Lower lobe of right lung (tissue), 2 donors: Measurements from ENCODE around the gene TRIM42. TPM values are rescaled to one million over a fixed set of nuclear protein-coding genes. Genes with fewer than 3 reads are reported as not detected.

ENCODE experiments used
- ATAC-seq, 2 donors: fragments of 200-7000 bp; cut with Tn5 transposase; one replicate each; pipeline ENCODE4 v1.9.1; 2020 to 2022; ENCODE audit warnings: mild to moderate bottlenecking in 2 of 2, moderate library complexity in 2 of 2
- DNase-seq: peaks from one replicate; pipeline ENCODE4 v3.0.0-alpha.2; 2020
- H3K27ac ChIP-seq: fragments of 200-600 bp; one replicate; pipeline ENCODE4 v1.8.0; 2022
- H3K27me3 ChIP-seq: fragments of 200-600 bp; one replicate; pipeline ENCODE4 v1.8.0; 2022; ENCODE audit warnings: low read depth
- H3K36me3 ChIP-seq: fragments of 200-600 bp; one replicate; pipeline ENCODE4 v1.8.0; 2022; ENCODE audit warnings: mild to moderate bottlenecking
- H3K4me1 ChIP-seq: fragments of 200-600 bp; one replicate; pipeline ENCODE4 v1.8.0; 2022
- H3K4me3 ChIP-seq: fragments of 200-600 bp; one replicate; pipeline ENCODE4 v1.8.0; 2022; ENCODE audit warnings: mild to moderate bottlenecking
- H3K9me3 ChIP-seq: fragments of 200-600 bp; one replicate; pipeline ENCODE4 v1.8.0; 2022
- intact Hi-C: fragments of 100-400 bp; cut with DNase I; formaldehyde crosslinking; loops from one replicate; pipeline ENCODE4 v1.11.0; 2022
- long read RNA-seq: library from polyadenylated mRNA; unstranded; transcript quantifications from one replicate; pipeline ENCODE4 v2.0.0, GENCODE V29; 2021
- total RNA-seq: library from RNA; stranded (reverse); fragmentation: NEBNext Ultra II Directional; extraction: Animal tissue kit (Norgen Biotek cat#: 25700); gene quantifications from one replicate; pipeline ENCODE4 v1.2.1, GENCODE V29; 2021
- TF ChIP-seq, protein P1 (sequence below): fragments of 200-600 bp; IDR thresholded peaks from one replicate; pipeline ENCODE4 v1.8.0; 2022; ENCODE audit warnings: antibody characterized with exemption, mild to moderate bottlenecking
- donor health status: DM: no; HTN: yes; CAD: no; lungs with severe emphysema.

Gene TRIM42
- total RNA-seq, result not detected
- long read RNA-seq, result 0 reads

DNA sequence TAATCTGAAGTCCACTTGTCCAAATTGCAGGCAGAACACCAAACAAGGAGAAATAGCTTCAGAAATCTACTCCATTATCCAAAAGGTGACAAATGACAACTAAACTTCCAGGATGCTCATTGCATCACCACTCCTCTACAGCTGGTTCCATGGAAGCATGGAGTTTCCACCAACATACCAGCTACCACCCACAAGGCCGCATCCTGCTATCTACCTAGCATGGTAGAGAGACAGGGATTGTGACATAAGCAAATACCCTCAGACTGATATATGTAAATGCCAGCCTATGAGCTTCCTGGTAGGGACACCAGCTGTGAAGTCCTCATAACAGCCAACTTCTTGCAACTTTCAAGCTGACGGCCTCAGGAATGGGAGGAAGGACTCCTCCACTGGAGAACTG lies at the start of gene TRIM42:
Gene TRIM42 (plus strand): TSS at position 301 of the 400 bp plus-strand sequence. CDS start 166 bp downstream, outside the sequence.
- intact Hi-C loops, result no loop called here

DNA sequence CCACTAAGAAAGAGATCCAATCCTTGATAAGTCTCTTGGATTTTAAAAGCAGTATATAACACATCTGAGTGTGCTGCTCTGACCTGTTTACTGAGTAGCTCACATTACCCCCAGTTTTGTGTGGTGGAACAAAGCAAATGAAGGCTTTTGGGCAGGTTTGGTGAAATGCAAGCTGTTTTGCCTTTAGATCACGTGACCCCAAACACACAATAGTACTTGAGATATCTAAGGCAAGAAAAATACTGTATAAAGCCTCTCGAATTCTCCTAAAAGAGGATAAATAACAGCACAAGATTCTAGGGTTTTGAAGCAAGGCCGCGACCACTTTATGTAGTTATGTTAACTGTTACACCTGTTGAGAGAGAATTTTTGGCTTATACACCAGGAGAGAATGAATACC lies 49.3 kb upstream of the TRIM42 start:
- Histone ChIP-seq H3K9me3 (no peaks in the 10 kb centered on the region), H3K36me3 (no peaks in the 10 kb centered on the region), H3K4me3 (no peak overlapping the region), H3K27ac (no peak overlapping the region), H3K27me3 (no peaks in the 10 kb centered on the region), H3K4me1 (no peaks in the 10 kb centered on the region)
- DNase-seq (no peak), ATAC-seq (no peak)
- intact Hi-C loops, result no loop called here
- TF ChIP-seq, protein P1, sequence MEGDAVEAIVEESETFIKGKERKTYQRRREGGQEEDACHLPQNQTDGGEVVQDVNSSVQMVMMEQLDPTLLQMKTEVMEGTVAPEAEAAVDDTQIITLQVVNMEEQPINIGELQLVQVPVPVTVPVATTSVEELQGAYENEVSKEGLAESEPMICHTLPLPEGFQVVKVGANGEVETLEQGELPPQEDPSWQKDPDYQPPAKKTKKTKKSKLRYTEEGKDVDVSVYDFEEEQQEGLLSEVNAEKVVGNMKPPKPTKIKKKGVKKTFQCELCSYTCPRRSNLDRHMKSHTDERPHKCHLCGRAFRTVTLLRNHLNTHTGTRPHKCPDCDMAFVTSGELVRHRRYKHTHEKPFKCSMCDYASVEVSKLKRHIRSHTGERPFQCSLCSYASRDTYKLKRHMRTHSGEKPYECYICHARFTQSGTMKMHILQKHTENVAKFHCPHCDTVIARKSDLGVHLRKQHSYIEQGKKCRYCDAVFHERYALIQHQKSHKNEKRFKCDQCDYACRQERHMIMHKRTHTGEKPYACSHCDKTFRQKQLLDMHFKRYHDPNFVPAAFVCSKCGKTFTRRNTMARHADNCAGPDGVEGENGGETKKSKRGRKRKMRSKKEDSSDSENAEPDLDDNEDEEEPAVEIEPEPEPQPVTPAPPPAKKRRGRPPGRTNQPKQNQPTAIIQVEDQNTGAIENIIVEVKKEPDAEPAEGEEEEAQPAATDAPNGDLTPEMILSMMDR, result no peak

More for the DNA sequence above, at the start of gene TRIM42:
- DNase-seq (no peak), ATAC-seq (no peak)
- Histone ChIP-seq H3K36me3 (no peaks in the 10 kb centered on the region), H3K9me3 (peaks cover 6% of the 10 kb centered on the region), H3K27ac (no peak within 1 kb of the TSS), H3K27me3 (no peaks in the 10 kb centered on the region), H3K4me1 (no peaks in the 10 kb centered on the region), H3K4me3 (no peak within 1 kb of the TSS)
- TF ChIP-seq, protein P1, result no peak

DNA sequence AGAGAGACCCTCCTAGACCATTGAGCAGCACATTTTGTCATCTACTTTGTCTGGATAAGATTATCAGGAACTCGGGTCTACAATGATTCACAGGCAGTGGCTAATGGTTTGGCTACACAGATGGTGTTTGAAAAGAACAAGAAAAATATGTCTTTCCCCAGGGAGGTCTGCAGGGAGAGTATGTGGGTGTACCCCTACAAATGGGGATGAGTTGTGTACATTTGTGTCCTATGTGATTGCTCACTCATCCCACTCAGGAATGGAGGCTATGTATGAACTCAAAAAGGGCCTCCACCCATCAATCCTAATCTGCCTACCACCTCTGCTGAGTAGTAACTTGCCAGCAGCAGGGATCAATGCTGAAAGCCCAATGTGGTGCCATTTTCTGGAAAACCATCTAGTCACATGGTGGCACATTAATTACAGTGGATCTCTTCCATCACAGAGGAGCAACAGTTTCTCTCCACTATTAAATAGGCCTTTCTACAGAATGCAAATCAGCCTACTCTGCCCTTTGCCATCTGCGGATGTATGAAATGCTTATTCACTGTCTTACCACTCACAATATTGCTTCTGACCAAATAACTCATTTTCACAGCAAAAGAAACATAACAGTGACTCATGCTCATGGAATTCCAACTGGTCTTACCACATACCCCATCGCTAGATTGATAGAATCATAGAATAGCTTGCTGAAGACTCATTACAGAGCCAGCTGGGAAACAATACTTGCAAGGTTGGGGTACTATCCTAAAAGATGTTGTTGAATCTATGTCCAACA lies 48.3 kb upstream of the TRIM42 start:
- no peak overlapping the region for H3K27ac ChIP-seq
- H3K9me3 ChIP-seq, result no peaks in the 10 kb centered on the region
- DNase-seq (no peak), ATAC-seq (no peak)
- no peaks in the 10 kb centered on the region for H3K27me3 ChIP-seq
- no peaks in the 10 kb centered on the region for H3K4me1 ChIP-seq
- TF ChIP-seq, protein P1, result no peak
- intact Hi-C loops, result no loop called here
- no peak overlapping the region for H3K4me3 ChIP-seq
- no peaks in the 10 kb centered on the region for H3K36me3 ChIP-seq

DNA sequence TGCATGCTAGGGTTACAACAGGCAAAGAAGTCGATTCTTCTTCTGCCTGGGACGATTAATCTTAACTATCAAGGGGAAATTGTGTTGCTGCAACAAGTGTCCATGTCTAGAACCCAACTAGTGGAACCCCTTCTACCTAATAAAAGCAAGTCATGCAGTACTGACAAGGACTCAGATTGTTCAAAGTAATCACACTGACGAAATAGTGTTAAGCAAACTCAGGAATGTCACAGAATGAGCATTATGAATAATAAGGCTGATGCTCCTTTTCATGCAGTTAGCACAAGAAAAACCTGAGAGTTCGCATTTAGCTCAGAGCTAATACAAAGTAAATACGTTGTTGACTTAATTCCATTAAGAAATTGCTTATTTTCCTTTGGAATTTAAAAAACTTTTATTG lies 47.5 kb upstream of the TRIM42 start:
- Histone ChIP-seq H3K27ac (no peak overlapping the region), H3K36me3 (no peaks in the 10 kb centered on the region), H3K27me3 (no peaks in the 10 kb centered on the region), H3K9me3 (no peaks in the 10 kb centered on the region), H3K4me1 (no peaks in the 10 kb centered on the region), H3K4me3 (no peak overlapping the region)
- DNase-seq (no peak), ATAC-seq (no peak)
- intact Hi-C loops, result no loop called here
- TF ChIP-seq, protein P1, result no peak

DNA sequence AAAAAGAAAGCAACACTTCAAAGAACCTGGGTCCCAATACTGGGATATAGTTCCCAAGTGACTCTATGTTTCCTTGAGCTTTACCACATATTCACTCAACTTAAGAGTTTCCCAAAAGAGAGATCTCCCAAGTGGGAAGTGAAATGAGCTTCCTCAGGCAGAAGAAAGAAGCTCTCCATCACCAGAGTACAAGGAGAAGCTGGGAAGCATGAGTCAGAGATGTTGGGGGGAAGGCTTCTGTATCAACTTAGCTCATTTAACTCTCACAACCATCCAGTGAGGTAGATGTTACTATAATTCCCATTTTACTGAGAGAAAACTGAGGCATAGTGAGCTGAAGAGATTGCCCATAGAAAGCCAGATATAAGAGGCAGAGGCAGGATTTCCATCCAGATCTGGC lies 47.0 kb upstream of the TRIM42 start:
- ATAC-seq, result no peak
- no peak overlapping the region for H3K4me3 ChIP-seq
- no peak for DNase-seq
- H3K27ac ChIP-seq, result no peak overlapping the region
- intact Hi-C loops, result no loop called here
- no peaks in the 10 kb centered on the region for H3K4me1 ChIP-seq
- no peaks in the 10 kb centered on the region for H3K27me3 ChIP-seq
- no peaks in the 10 kb centered on the region for H3K36me3 ChIP-seq
- TF ChIP-seq, protein P1, result no peak
- H3K9me3 ChIP-seq, result no peaks in the 10 kb centered on the region
